HepG2 (cell line): ENCODE results near the gene KMT2B. TPM values are rescaled to one million over a fixed set of nuclear protein-coding genes. Genes with fewer than 3 reads are reported as not detected.

Experiments used
- AHR ChIP-seq: IDR thresholded peaks from 2 replicates; pipeline ENCODE4 v1.6.1; 2018; ENCODE audit warnings: missing genetic modification reagents, missing compliant biosample characterization
- ATF3 ChIP-seq: sonication (generic); formaldehyde crosslinking; IDR thresholded peaks from 2 replicates; pipeline ENCODE4 v1.4.0; 2020; ENCODE audit warnings: missing genetic modification reagents
- ERF ChIP-seq: IDR thresholded peaks from 2 replicates; pipeline ENCODE4 v1.6.1; 2018; ENCODE audit warnings: missing biosample characterization, missing genetic modification reagents
- MED13 ChIP-seq: sonication (generic); formaldehyde crosslinking; IDR thresholded peaks from 2 replicates; pipeline ENCODE4 v1.5.0; 2020; ENCODE audit warnings: missing genetic modification reagents
- TFE3 ChIP-seq: IDR thresholded peaks from 2 replicates; pipeline ENCODE4 v1.6.1; 2016
- ZNF350 ChIP-seq: sonication (generic); formaldehyde crosslinking; IDR thresholded peaks from 2 replicates; pipeline ENCODE4 v1.4.0; 2020; ENCODE audit warnings: mild to moderate bottlenecking, low read depth, missing genetic modification reagents, borderline replicate concordance
- ZNF460 ChIP-seq: sonication (generic); formaldehyde crosslinking; IDR thresholded peaks from 2 replicates; pipeline ENCODE4 v1.5.1; 2020; ENCODE audit warnings: missing genetic modification reagents, mild to moderate bottlenecking, borderline replicate concordance
- ZNF510 ChIP-seq: sonication (generic); formaldehyde crosslinking; IDR thresholded peaks from 2 replicates; pipeline ENCODE4 v1.4.0; 2020; ENCODE audit warnings: low read depth, mild to moderate bottlenecking, missing genetic modification reagents
- ZNF646 ChIP-seq: sonication (generic); formaldehyde crosslinking; IDR thresholded peaks from 2 replicates; pipeline ENCODE4 v1.9.0; 2021; ENCODE audit warnings: mild to moderate bottlenecking, missing genetic modification reagents
- ZNF788 ChIP-seq: sonication (generic); formaldehyde crosslinking; IDR thresholded peaks from 2 replicates; pipeline ENCODE4 v1.5.0; 2020; ENCODE audit warnings: mild to moderate bottlenecking, missing genetic modification reagents, borderline replicate concordance
- ZSCAN29 ChIP-seq: sonication (generic); formaldehyde crosslinking; conservative IDR thresholded peaks from 2 replicates; pipeline ENCODE4 v1.4.0; 2020; ENCODE audit warnings: mild to moderate bottlenecking, missing genetic modification reagents
- ZSCAN31 ChIP-seq: sonication (generic); formaldehyde crosslinking; IDR thresholded peaks from 2 replicates; pipeline ENCODE4 v1.5.0; 2020; ENCODE audit warnings: low read depth, mild to moderate bottlenecking, missing genetic modification reagents
- polyA plus RNA-seq, 8 experiments: library from polyadenylated mRNA; depleted of rRNA in 3 of 8; stranded (reverse) in 7 of 8; unstranded in 1 of 8; fragments of >200 nt; fragmentation: Illumina TruSeq in 4 of 8; extraction: Trizol in 4 of 8; gene quantifications; 2 replicates each; pipeline versions ENCODE4 v1.2.1 to v1.2.3, GENCODE V29; 2011 to 2016; ENCODE audit warnings: low read depth in 4 of 8, missing spikeins in 1 of 8, mixed read lengths in 1 of 8; ENCODE audit not compliant: insufficient read depth in 1 of 8
- total RNA-seq, 5 experiments: library from RNA; depleted of rRNA; stranded (reverse); fragments of >200 nt; fragmentation: Illumina TruSeq; extraction: Trizol; gene quantifications; 2 replicates each; pipeline ENCODE4 v1.2.3, GENCODE V29; 2016; ENCODE audit warnings: low read depth in 1 of 5
- TF ChIP-seq, protein P1 (sequence below): sonication (generic); formaldehyde crosslinking; IDR thresholded peaks from 2 replicates; pipeline ENCODE4 v1.4.0; 2020; ENCODE audit warnings: low read depth, missing genetic modification reagents
- TF ChIP-seq, protein P2 (sequence below): sonication (generic); formaldehyde crosslinking; IDR thresholded peaks from 2 replicates; pipeline ENCODE4 v1.5.0; 2020; ENCODE audit warnings: missing genetic modification reagents

Gene KMT2B
- total and polyA plus RNA-seq, 2 of the 13 experiments (the other 11 are each of a cell fraction or from before 2014, with no cell fraction given): 6.2 to 16.9 TPM

- TF ChIP-seq, protein P1, sequence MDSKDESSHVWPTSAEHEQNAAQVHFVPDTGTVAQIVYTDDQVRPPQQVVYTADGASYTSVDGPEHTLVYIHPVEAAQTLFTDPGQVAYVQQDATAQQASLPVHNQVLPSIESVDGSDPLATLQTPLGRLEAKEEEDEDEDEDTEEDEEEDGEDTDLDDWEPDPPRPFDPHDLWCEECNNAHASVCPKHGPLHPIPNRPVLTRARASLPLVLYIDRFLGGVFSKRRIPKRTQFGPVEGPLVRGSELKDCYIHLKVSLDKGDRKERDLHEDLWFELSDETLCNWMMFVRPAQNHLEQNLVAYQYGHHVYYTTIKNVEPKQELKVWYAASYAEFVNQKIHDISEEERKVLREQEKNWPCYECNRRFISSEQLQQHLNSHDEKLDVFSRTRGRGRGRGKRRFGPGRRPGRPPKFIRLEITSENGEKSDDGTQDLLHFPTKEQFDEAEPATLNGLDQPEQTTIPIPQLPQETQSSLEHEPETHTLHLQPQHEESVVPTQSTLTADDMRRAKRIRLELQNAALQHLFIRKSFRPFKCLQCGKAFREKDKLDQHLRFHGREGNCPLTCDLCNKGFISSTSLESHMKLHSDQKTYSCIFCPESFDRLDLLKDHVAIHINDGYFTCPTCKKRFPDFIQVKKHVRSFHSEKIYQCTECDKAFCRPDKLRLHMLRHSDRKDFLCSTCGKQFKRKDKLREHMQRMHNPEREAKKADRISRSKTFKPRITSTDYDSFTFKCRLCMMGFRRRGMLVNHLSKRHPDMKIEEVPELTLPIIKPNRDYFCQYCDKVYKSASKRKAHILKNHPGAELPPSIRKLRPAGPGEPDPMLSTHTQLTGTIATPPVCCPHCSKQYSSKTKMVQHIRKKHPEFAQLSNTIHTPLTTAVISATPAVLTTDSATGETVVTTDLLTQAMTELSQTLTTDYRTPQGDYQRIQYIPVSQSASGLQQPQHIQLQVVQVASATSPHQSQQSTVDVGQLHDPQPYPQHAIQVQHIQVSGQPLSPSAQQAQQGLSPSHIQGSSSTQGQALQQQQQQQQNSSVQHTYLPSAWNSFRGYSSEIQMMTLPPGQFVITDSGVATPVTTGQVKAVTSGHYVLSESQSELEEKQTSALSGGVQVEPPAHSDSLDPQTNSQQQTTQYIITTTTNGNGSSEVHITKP (CRISPR knock-in tag): no peak
- TF ChIP-seq ZSCAN31 (CRISPR knock-in tag): peak; percentile 69; the same call in 1 of the 2 replicates
- TF ChIP-seq ZNF646: no peak
- TF ChIP-seq ZNF460 (CRISPR knock-in tag): no peak
- TF ChIP-seq ZSCAN29: 0 out of 2 replicates have a peak, but pooled peaks have one; percentile 46
- TF ChIP-seq TFE3: 0 out of 2 replicates have a peak, but pooled peaks have one; percentile 15
- TF ChIP-seq, protein P2, sequence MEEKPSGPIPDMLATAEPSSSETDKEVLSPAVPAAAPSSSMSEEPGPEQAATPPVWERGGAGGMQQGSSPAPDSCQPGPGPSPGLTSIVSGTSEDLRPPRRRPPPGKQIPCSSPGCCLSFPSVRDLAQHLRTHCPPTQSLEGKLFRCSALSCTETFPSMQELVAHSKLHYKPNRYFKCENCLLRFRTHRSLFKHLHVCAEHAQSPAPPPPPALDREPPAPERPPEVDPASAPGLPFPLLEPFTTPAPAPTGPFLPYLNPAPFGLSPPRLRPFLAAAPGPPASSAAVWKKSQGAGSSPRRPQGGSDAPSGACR (CRISPR knock-in tag): 0 out of 2 replicates have a peak, but pooled peaks have one; percentile 60
- peak; percentile 76; the same call in 1 of the 2 replicates for TF ChIP-seq ZNF788 (CRISPR knock-in tag)
- TF ChIP-seq ZNF510 (CRISPR knock-in tag): peak; percentile 22; the same call in 1 of the 2 replicates
- TF ChIP-seq ATF3 (CRISPR knock-in tag): 0 out of 2 replicates have a peak, but pooled peaks have one; percentile 9
- TF ChIP-seq ERF (CRISPR knock-in tag): peak; percentile 64
- TF ChIP-seq MED13 (CRISPR knock-in tag): no peak
- TF ChIP-seq AHR: no peak; the same call in 1 of the 2 replicates
- TF ChIP-seq ZNF350 (CRISPR knock-in tag): peak; percentile 68; the same call in 1 of the 2 replicates
These were observed 770 bp upstream of the KMT2B start (continued) for GRCh38 chr19:35716801-35717664.
